ENCODE data around the gene GSG1L2. TPM values are rescaled to one million over a fixed set of nuclear protein-coding genes. Genes with fewer than 3 reads are reported as not detected.

The GSG1L2 gene
- total and polyA plus RNA-seq, 2 donors (not counting 1 experiment from before 2014, with no cell fraction given) = not detected

DNA sequence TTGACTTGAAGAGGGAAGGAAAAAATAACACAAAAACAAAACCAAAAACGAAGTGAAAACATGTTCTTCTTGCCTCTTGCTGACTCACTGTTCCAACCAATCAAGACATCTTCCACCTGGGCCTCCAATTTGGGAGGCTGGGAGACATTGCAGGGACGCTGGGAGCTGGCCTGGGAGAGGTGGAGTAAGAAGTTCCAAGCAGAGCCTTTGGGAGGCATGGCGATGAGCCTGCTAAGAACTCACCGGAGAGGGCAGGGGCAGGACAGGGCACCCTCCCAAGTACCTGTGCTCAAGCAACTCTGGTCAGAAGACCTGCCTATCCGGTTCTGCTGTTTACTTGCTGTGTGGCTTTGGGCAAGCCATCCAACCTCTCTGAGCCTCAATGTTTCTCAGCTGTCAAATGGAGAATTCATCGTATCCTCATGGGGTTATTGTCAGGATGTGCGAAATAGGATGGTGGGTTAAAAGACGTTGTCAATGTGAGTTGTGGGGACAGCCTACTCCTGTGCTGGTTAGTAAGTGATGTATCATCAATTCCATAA is 3.0 kb upstream of the GSG1L2 start:
- H2AFZ ChIP-seq (ENCODE audit: insufficient read depth, low read depth, low read length, poor library complexity, severe bottlenecking) = no peak overlapping the region
- intact Hi-C loops (cut with micrococcal nuclease) = no loop called here
- TF ChIP-seq, protein P1, sequence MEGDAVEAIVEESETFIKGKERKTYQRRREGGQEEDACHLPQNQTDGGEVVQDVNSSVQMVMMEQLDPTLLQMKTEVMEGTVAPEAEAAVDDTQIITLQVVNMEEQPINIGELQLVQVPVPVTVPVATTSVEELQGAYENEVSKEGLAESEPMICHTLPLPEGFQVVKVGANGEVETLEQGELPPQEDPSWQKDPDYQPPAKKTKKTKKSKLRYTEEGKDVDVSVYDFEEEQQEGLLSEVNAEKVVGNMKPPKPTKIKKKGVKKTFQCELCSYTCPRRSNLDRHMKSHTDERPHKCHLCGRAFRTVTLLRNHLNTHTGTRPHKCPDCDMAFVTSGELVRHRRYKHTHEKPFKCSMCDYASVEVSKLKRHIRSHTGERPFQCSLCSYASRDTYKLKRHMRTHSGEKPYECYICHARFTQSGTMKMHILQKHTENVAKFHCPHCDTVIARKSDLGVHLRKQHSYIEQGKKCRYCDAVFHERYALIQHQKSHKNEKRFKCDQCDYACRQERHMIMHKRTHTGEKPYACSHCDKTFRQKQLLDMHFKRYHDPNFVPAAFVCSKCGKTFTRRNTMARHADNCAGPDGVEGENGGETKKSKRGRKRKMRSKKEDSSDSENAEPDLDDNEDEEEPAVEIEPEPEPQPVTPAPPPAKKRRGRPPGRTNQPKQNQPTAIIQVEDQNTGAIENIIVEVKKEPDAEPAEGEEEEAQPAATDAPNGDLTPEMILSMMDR (IDR thresholded peaks at IDR 0.05) = no peak
- no peak for TF ChIP-seq EZH2 (IDR thresholded peaks at IDR 0.05; ENCODE audit: borderline replicate concordance, insufficient read depth, low read depth, low read length, poor library complexity, severe bottlenecking)
- CTCF ChIA-PET = no interaction called here
- H3K27me3 ChIP-seq (replicated peaks in 1 of 4; ENCODE audit: control extremely low read depth in 1 of 4, control insufficient read depth in 3 of 4, insufficient read depth in 4 of 4, low read length in 3 of 4) = peaks cover 0 to 2% (median 0%) of the 10 kb centered on the region in 4 experiments
- no peaks in the 10 kb centered on the region for H3K9me3 Mint-ChIP-seq (ENCODE audit: insufficient read depth)
- POLR2A ChIA-PET = no interaction called here
- H3K4me3 Mint-ChIP-seq = no peak overlapping the region
- H3K79me2 ChIP-seq (ENCODE audit: control insufficient read depth, insufficient read depth, low read length) = no peaks in the 10 kb centered on the region
- H4K20me1 ChIP-seq (ENCODE audit: control insufficient read depth, insufficient read depth, low read length, poor library complexity, severe bottlenecking) = no peaks in the 10 kb centered on the region
- no peaks in the 10 kb centered on the region for H3K4me1 ChIP-seq (ENCODE audit: control insufficient read depth in 2 of 2, insufficient read depth in 2 of 2, low read length in 2 of 2)
- no peak overlapping the region for H3K4me3 ChIP-seq (ENCODE audit: control extremely low read depth in 1 of 5, extremely low read depth in 1 of 5, insufficient read depth in 1 of 5, low read depth in 2 of 5, low read length in 4 of 5)
- H3K36me3 ChIP-seq (replicated peaks in 1 of 2; ENCODE audit: control extremely low read depth in 1 of 2, control insufficient read depth in 1 of 2, extremely low read depth in 1 of 2, insufficient read depth in 2 of 2, low read length in 1 of 2) = no peaks in the 10 kb centered on the region
- ATAC-seq (ENCODE audit: low read depth) (no peak), DNase-seq (no peak)
- peaks cover 0 to 9% (median 0%) of the 10 kb centered on the region in 3 donors for H3K9me3 ChIP-seq (ENCODE audit: control extremely low read depth in 1 of 3, control insufficient read depth in 2 of 3, insufficient read depth in 1 of 3, low read length in 2 of 3)
- H3K4me1 Mint-ChIP-seq = no peaks in the 10 kb centered on the region
- no peak overlapping the region for H3K9ac ChIP-seq (ENCODE audit: low read length)
- H3K27ac Mint-ChIP-seq = no peak overlapping the region
- H3K27ac ChIP-seq (ENCODE audit: low read length in 2 of 2) = no peak overlapping the region
- H3K27me3 Mint-ChIP-seq = peaks cover 16% of the 10 kb centered on the region
- H3K4me2 ChIP-seq (replicated peaks; ENCODE audit: low read depth, low read length, poor library complexity, severe bottlenecking) = no peak overlapping the region
- WGBS (ENCODE audit: insufficient coverage) = 92% methylated on average over 6 of the region's 8 CpGs

DNA sequence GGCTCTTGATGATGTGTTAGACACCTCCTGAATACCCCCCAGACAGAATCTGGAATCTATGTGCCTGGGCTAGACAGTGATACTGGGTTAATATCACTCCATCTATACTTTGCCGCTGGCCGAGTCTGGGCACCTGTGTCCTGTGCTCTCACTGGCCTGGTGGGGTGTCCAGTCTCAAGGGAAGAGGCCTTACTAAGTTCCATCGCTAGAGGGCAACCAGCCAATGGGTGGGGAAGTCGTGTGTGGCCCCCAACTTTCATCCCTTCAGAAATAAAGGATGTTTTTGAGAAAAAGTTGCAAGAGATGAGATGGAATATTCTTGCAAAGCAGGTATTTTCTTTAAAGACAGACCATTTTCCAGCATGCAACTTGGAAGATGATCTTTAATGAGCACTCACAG is 2.2 kb upstream of the GSG1L2 start:
- Histone ChIP-seq H3K4me3 (ENCODE audit: control extremely low read depth in 1 of 5, extremely low read depth in 1 of 5, insufficient read depth in 1 of 5, low read depth in 2 of 5, low read length in 4 of 5) (no peak overlapping the region), H3K27ac (ENCODE audit: low read length in 2 of 2) (no peak overlapping the region), H3K9ac (ENCODE audit: low read length) (no peak overlapping the region), H3K36me3 (replicated peaks in 1 of 2; ENCODE audit: control extremely low read depth in 1 of 2, control insufficient read depth in 1 of 2, extremely low read depth in 1 of 2, insufficient read depth in 2 of 2, low read length in 1 of 2) (no peaks in the 10 kb centered on the region), H3K79me2 (ENCODE audit: control insufficient read depth, insufficient read depth, low read length) (no peaks in the 10 kb centered on the region), H2AFZ (ENCODE audit: insufficient read depth, low read depth, low read length, poor library complexity, severe bottlenecking) (no peak overlapping the region), H3K4me1 (ENCODE audit: control insufficient read depth in 2 of 2, insufficient read depth in 2 of 2, low read length in 2 of 2) (no peaks in the 10 kb centered on the region), H4K20me1 (ENCODE audit: control insufficient read depth, insufficient read depth, low read length, poor library complexity, severe bottlenecking) (no peaks in the 10 kb centered on the region), H3K27me3 (replicated peaks in 1 of 4; ENCODE audit: control extremely low read depth in 1 of 4, control insufficient read depth in 3 of 4, insufficient read depth in 4 of 4, low read length in 3 of 4) (peaks cover 0 to 2% (median 0%) of the 10 kb centered on the region in 4 experiments), H3K4me2 (replicated peaks; ENCODE audit: low read depth, low read length, poor library complexity, severe bottlenecking) (no peak overlapping the region), H3K9me3 (ENCODE audit: control extremely low read depth in 1 of 3, control insufficient read depth in 2 of 3, insufficient read depth in 1 of 3, low read length in 2 of 3) (peaks cover 0 to 9% (median 0%) of the 10 kb centered on the region in 3 donors)
- POLR2A ChIA-PET = no interaction called here
- WGBS (ENCODE audit: insufficient coverage) = 81% methylated on average over 3 of the region's 4 CpGs
- ATAC-seq (ENCODE audit: low read depth) (no peak), DNase-seq (no peak)
- intact Hi-C loops (cut with micrococcal nuclease) = no loop called here
- CTCF ChIA-PET = no interaction called here
- no peaks in the 10 kb centered on the region for H3K4me1 Mint-ChIP-seq
- no peak overlapping the region for H3K4me3 Mint-ChIP-seq
- no peak for TF ChIP-seq EZH2 (IDR thresholded peaks at IDR 0.05; ENCODE audit: borderline replicate concordance, insufficient read depth, low read depth, low read length, poor library complexity, severe bottlenecking)
- TF ChIP-seq, protein P1 (IDR thresholded peaks at IDR 0.05) = no peak
- no peaks in the 10 kb centered on the region for H3K9me3 Mint-ChIP-seq (ENCODE audit: insufficient read depth)
- peaks cover 19% of the 10 kb centered on the region for H3K27me3 Mint-ChIP-seq
- no peak overlapping the region for H3K27ac Mint-ChIP-seq
